Natural killer cell (primary cell): ENCODE data around the gene LACRT. TPM values are rescaled to one million over a fixed set of nuclear protein-coding genes. Genes with fewer than 3 reads are reported as not detected.

Experiments
- ATAC-seq, 3 donors: fragments of 150-1000 bp in 2 of 3; fragments of 200-7000 bp in 1 of 3; cut with Tn5 transposase; 1 replicate in 1 of 3; 2 replicates in 2 of 3; pipeline ENCODE4 v1.10.0; 2021; ENCODE audit warnings: mild to moderate bottlenecking in 2 of 3, moderate library complexity in 2 of 3
- DNase-seq, 2 donors: peaks; one replicate each; pipeline versions ENCODE4 v3.0.0 to v3.0.0-alpha.2; 2013 to 2021; ENCODE audit warnings: mixed read lengths in 1 of 2
- H3K27ac ChIP-seq: one replicate; pipeline ENCODE4 v1.5.1; 2013; ENCODE audit warnings: mild to moderate bottlenecking, low read length
- H3K27me3 ChIP-seq: one replicate; pipeline ENCODE4 v1.6.1; 2013; ENCODE audit warnings: low read length; ENCODE audit not compliant: control insufficient read depth, insufficient read depth
- H3K36me3 ChIP-seq: one replicate; pipeline ENCODE4 v1.6.1; 2013; ENCODE audit warnings: low read length; ENCODE audit not compliant: control insufficient read depth, insufficient read depth
- H3K4me1 ChIP-seq: one replicate; pipeline ENCODE4 v1.6.1; 2013; ENCODE audit warnings: low read length; ENCODE audit not compliant: control insufficient read depth, insufficient read depth
- H3K4me3 ChIP-seq: one replicate; pipeline ENCODE4 v1.5.1; 2013; ENCODE audit warnings: low read length
- H3K9me3 ChIP-seq: one replicate; pipeline ENCODE4 v1.6.1; 2013; ENCODE audit warnings: low read length; ENCODE audit not compliant: control insufficient read depth, insufficient read depth
- H3K27ac Mint-ChIP-seq, 2 donors: one replicate each; pipeline ENCODE4 v1.8.0; 2022; ENCODE audit warnings: mild to moderate bottlenecking in 2 of 2, mixed read lengths in 2 of 2, moderate library complexity in 1 of 2
- H3K27me3 Mint-ChIP-seq, 2 donors: one replicate each; pipeline ENCODE4 v1.8.0; 2022; ENCODE audit warnings: low read depth in 2 of 2, mixed read lengths in 2 of 2
- H3K36me3 Mint-ChIP-seq: one replicate; pipeline ENCODE4 v1.8.0; 2022; ENCODE audit warnings: mixed read lengths
- H3K4me1 Mint-ChIP-seq, 2 donors: one replicate each; pipeline ENCODE4 v1.8.0; 2022; ENCODE audit warnings: mixed read lengths in 2 of 2
- H3K4me3 Mint-ChIP-seq: one replicate; pipeline ENCODE4 v1.8.0; 2022; ENCODE audit warnings: mild to moderate bottlenecking, moderate library complexity, mixed read lengths
- H3K9me3 Mint-ChIP-seq, 2 donors: one replicate each; pipeline ENCODE4 v1.8.0; 2022; ENCODE audit warnings: mixed read lengths in 2 of 2
- WGBS: methylation state at CpG from one replicate; pipeline ENCODE4 v1.1.7; 2013; ENCODE audit warnings: missing lambda C conversion rate; ENCODE audit not compliant: insufficient coverage; 5-methylcytosine and 5-hydroxymethylcytosine counted together
- intact Hi-C: fragments of 100-400 bp; cut with micrococcal nuclease; formaldehyde crosslinking; loops from one replicate; pipeline ENCODE4 v1.14.2; 2022
- total RNA-seq, 4 donors: library from RNA; stranded (reverse); fragments of 120-200 nt in 1 of 4; gene quantifications; one replicate each; pipeline versions ENCODE4 v1.2.3 to v1.2.4, GENCODE V29; 2013 to 2022
- TF ChIP-seq, protein P1 (sequence below): fragments of 200-600 bp; IDR thresholded peaks from one replicate; pipeline ENCODE4 v1.8.0; 2022; ENCODE audit warnings: antibody characterized with exemption

The LACRT gene
- total RNA-seq, 3 donors from 2014 or later (not counting 1 experiment from before 2014, with no cell fraction given) = not detected

DNA sequence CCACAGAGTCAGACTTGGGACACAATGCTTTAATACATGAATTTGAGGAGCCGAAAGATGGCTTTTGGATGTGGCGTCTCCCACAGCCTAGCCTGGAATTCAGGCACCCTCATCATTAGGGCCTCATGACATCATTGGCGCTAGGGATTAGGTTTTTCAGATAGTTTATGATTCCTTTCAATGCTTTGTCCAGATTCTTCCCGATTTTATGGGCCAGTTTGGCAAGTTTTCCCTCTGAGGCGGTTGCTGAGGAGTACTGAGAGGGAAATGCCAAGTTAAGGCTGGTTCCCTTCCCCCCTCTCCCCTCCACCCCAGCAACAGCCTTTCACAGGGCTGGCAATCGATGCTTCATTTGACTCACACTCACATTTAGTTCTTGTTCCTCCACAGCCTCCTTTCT, 26.5 kb downstream of the LACRT start:
- intact Hi-C loops = no loop called here
- H3K9me3 ChIP-seq = no peaks in the 10 kb centered on the region
- Mint-ChIP-seq H3K9me3 (no peaks in the 10 kb centered on the region), H3K4me1 (no peaks in the 10 kb centered on the region), H3K4me3 (no peak overlapping the region), H3K27ac (no peak overlapping the region), H3K27me3 (peaks cover 10 to 17% of the 10 kb centered on the region in 2 donors), H3K36me3 (no peaks in the 10 kb centered on the region)
- H3K4me3 ChIP-seq = no peak overlapping the region
- WGBS = 75% methylated on average over 6 of the region's 6 CpGs
- H3K27me3 ChIP-seq = no peaks in the 10 kb centered on the region
- H3K27ac ChIP-seq = no peak overlapping the region
- ATAC-seq (no peak), DNase-seq (no peak)
- H3K36me3 ChIP-seq = no peaks in the 10 kb centered on the region
- no peaks in the 10 kb centered on the region for H3K4me1 ChIP-seq
- TF ChIP-seq, protein P1, sequence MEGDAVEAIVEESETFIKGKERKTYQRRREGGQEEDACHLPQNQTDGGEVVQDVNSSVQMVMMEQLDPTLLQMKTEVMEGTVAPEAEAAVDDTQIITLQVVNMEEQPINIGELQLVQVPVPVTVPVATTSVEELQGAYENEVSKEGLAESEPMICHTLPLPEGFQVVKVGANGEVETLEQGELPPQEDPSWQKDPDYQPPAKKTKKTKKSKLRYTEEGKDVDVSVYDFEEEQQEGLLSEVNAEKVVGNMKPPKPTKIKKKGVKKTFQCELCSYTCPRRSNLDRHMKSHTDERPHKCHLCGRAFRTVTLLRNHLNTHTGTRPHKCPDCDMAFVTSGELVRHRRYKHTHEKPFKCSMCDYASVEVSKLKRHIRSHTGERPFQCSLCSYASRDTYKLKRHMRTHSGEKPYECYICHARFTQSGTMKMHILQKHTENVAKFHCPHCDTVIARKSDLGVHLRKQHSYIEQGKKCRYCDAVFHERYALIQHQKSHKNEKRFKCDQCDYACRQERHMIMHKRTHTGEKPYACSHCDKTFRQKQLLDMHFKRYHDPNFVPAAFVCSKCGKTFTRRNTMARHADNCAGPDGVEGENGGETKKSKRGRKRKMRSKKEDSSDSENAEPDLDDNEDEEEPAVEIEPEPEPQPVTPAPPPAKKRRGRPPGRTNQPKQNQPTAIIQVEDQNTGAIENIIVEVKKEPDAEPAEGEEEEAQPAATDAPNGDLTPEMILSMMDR = no peak

GRCh38 chr12:54606556-54606955, 28.1 kb downstream of the LACRT start:
- Mint-ChIP-seq H3K4me3 (no peak overlapping the region), H3K9me3 (no peaks in the 10 kb centered on the region), H3K4me1 (no peaks in the 10 kb centered on the region), H3K27me3 (peaks cover 10 to 17% of the 10 kb centered on the region in 2 donors), H3K27ac (no peak overlapping the region), H3K36me3 (no peaks in the 10 kb centered on the region)
- H3K9me3 ChIP-seq = no peaks in the 10 kb centered on the region
- no peak for DNase-seq
- no peak overlapping the region for H3K27ac ChIP-seq
- H3K4me3 ChIP-seq = no peak overlapping the region
- no peaks in the 10 kb centered on the region for H3K4me1 ChIP-seq
- intact Hi-C loops = no loop called here
- ATAC-seq = no peak
- no peaks in the 10 kb centered on the region for H3K36me3 ChIP-seq
- TF ChIP-seq, protein P1 = no peak
- no peaks in the 10 kb centered on the region for H3K27me3 ChIP-seq
- WGBS = 65% methylated on average over 2 of the region's 4 CpGs

GRCh38 chr12:54605138-54605970, 29.3 kb downstream of the LACRT start:
- Mint-ChIP-seq H3K27ac (no peak overlapping the region), H3K9me3 (no peaks in the 10 kb centered on the region), H3K4me1 (no peaks in the 10 kb centered on the region), H3K36me3 (no peaks in the 10 kb centered on the region), H3K4me3 (no peak overlapping the region), H3K27me3 (peaks cover 10 to 17% of the 10 kb centered on the region in 2 donors)
- TF ChIP-seq, protein P1 = no peak
- H3K9me3 ChIP-seq = no peaks in the 10 kb centered on the region
- WGBS = 90% methylated on average over 4 of the region's 6 CpGs
- no peak overlapping the region for H3K4me3 ChIP-seq
- no peaks in the 10 kb centered on the region for H3K4me1 ChIP-seq
- intact Hi-C loops = no loop called here
- ATAC-seq (no peak), DNase-seq (no peak)
- no peak overlapping the region for H3K27ac ChIP-seq
- no peaks in the 10 kb centered on the region for H3K36me3 ChIP-seq
- no peaks in the 10 kb centered on the region for H3K27me3 ChIP-seq
